Stimulated activated CD8-positive, alpha-beta memory T cell treated with anti-CD3 and anti-CD28 coated beads, Interleukin-12 subunit alpha, Interleukin-12 subunit beta, amount 100 ng/mL, for 4 hours (primary cell): Measurements from ENCODE around the gene VSIG10L2.
"Not testable (repeated sequence)": the region's sequence is repeated elsewhere in the genome, so short reads cannot be mapped to it uniquely, and the experiment has no call there.

Experiments used
- DNase-seq: peaks from one replicate; pipeline ENCODE4 v3.0.0-alpha.2; 2020; ENCODE audit warnings: low read depth

VSIG10L2 gene

GRCh38 chr11:125945797-125946520 lies at the start of gene VSIG10L2:
VSIG10L2 (plus strand) TSS chr11:125946044; CDS start chr11:125946056, 12 bp downstream.
- DNase-seq, result no peak

GRCh38 chr11:125901872-125902271 lies 44.0 kb upstream of the VSIG10L2 start:
- DNase-seq, result no peak

DNA sequence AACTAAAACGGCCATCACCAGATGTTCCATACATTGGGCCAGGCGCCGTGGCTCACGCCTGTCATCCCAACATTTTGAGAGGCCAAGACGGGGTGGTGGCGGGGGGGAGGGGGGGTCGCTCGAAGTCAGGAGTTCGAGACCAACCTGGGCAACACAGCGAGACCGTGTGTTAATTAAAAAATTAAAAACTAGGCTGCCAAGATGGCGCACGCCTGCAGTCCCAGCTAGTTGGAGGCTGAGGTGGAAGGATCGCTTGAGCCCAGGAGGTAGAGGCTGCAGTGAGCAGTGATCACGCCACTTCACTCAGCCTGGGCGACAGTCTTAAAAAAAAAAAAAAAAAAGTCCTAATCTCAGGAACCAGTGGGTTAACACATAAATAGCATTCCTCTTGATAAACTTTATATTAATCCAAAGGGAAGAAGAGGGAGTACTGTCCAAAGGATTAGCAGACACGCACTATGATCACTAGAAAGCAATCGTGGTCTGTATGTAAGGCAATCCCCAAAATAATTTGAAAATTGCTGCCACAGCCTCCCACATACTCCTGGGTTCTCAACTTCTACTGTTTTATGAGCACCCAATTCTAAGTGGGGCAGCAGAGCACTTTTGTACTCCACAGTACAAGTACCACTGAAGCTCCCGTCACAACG lies 43.4 kb upstream of the VSIG10L2 start:
- DNase-seq, result no peak

DNA sequence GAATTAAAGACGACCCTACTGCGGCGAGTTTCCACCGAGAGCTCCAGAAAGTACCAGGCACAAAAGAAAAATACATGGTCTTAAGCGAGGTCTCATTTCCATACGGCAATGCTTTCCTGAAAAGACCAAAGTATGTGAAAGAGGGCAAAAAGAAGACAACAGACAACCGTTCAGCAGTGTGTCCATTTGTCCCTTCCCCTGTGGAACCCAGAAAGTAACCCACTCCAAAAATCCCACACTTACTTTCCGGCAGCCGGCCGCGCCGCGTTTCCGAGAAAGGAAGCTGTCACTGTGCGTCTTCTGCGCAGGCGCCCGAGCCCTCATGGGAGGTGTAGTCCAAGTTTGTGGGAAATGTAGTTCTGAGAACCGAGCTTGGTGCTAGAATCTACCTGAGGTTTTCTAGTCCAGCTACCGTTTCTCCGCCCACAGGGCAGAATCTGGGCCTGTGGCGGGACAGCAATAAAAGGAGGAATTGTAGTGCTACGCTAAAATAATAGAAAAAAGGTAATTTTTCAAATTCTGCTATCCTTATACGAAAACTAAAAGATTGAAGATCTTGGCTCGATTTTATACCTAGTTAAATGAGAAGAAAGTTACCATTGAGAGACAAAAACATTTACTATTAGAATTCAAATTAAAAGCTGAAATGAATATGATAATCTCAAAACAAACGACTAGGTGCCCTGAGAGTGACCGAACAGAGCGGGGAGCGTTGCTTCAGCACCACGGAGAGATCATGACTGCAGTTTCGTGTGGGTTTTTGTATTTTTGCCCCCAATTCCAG lies 42.7 kb upstream of the VSIG10L2 start, which contains the start of gene PUS3:
Gene PUS3 (minus strand): TSS at position 280 of the 784 bp plus-strand sequence. CDS start 6,922 bp downstream, outside the sequence.
- peak; percentile 75 for DNase-seq

DNA sequence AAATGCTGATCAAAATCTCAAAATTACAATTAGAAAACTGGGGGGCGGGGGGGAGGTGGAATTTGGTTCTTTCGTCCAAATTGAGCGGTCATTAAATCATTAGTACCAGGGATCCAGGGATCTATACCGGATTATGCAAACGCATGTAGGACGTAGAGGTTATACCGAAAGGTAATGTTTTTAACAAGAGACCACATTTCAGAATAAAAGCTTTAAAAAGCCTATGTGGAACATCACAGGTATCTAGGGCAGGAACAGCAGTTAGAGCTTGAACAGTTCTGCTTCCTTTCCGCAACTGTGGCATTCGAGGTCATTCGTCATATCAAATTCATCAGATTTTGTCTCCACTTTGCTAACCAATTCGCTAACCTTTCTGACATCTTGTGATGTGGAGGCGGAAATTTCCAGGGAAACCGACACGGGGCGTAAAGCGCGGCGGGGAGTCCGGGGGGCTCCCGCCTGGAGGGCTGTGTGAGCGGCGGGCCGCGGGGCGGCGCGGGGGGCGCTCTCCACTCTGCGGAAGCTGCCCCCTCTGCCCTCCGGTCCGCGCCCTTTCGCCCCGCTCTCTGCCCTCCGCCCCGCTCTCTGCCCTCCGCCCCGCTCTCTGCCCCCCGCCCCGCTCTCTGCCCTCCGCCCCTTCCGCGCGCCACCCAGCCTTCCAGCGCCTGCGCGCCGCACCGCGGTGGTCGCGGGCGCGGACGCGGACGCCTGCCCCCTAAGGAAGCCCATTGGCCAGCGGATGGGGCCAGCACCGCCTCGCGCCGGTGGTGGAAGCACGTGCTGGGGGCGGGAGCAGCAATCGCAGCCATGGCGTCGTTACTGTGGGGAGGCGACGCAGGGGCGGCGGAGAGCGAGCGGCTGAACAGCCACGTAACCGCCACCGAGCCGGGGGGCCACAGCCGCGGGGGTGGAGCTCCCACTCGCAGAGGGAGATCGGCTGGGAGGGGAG lies 41.9 kb upstream of the VSIG10L2 start, which contains the start of gene DDX25:
Gene DDX25 (plus strand): TSS at position 798 of the 949 bp plus-strand sequence. CDS start 10 bp downstream, at position 808.
- DNase-seq, result no peak

- DNase-seq, result no peak
These were observed 41.2 kb upstream of the VSIG10L2 start for GRCh38 chr11:125904678-125905077.

DNA sequence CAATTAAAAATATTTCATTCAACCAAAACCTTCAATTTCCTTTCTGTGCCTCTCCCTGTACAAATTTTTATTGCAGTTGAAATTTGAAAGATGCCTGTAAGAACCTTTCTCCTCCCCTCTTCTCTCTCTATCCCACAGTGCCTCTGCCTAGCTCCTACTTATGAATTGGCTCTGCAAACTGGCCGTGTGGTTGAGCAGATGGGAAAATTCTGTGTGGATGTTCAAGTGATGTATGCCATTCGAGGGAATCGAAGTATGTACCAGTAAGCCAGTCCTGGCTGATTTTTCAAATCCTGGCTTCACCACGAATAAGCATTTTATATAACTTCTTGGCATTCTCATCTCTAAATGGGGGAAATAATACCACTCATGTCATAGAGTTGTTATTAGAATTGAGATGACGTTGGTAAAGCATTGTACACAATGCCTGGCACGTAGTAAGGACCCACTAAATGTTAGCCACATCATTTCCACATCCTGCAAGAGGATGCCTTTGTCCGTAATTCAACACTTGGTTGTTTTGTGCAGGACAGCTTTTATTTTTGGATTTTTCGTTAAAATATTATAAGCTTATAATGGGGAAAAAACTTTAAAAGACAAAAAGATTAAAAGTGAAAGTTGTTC lies 35.5 kb upstream of the VSIG10L2 start:
- DNase-seq, result no peak

GRCh38 chr11:125914601-125915000 lies 31.2 kb upstream of the VSIG10L2 start:
- DNase-seq, result not testable (repeated sequence)

DNA sequence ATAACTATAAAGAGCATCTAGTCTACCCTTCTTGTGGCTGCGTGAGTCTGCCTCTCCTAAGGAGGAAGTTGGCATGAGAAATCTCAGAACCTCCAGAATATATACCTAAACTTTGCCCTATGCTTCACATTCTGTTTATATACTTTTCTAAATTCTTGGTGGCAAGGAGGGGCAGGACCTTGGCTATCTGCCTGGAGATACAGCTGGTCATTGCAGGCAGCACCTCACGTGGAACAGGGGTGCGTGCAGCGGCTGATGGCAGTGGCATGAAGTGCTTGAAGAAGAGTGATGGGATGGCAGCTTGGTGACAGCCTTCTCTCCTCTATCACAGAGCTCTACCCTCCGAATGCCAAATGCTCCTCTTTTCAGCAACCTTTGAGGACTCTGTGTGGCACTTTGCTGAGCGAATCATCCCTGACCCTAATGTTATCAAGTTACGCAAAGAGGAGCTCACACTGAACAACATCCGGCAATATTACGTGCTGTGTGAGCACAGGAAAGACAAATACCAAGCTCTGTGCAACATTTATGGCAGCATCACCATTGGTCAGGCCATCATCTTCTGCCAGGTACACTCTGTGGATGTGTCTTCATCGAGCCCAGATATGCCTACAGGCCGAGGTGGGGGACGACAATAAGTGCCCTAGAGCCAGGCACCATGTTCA lies 29.0 kb upstream of the VSIG10L2 start:
- DNase-seq, result no peak

GRCh38 chr11:125918140-125918840 lies 27.6 kb upstream of the VSIG10L2 start:
- DNase-seq, result no peak

DNA sequence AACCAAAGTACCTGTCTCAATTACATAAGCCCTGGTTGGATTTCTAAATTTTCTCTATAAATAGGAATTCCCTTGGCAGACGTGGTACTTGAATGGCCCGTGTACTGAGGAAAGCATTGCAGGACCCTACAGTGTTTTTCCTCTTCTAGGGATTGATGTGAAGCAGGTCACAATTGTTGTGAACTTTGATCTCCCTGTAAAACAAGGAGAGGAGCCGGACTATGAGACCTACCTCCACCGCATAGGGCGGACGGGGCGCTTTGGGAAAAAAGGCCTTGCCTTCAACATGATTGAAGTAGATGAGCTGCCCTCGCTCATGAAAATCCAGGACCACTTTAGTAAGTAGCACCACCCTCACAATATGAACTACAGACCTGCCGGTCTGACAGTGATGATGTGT lies 24.8 kb upstream of the VSIG10L2 start:
- no peak for DNase-seq

DNA sequence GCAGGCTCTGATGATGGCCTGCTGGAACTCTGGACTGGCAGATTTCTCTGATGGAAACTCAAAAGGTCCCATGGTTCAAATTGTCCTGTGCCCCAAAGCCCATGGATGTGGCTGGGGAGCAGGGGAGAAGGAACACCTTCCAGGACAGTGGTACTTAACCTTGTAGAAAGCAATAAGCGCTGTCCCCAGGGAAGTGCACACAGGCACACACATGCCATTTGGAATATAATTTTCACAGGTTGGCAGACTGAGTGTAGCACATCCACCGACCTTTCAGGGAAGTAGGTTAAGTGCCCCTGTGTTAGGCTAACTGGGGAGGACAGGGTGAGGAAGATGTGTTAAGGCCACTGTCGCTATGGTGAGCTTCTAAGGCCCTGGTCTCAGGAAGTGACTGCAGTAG lies 23.7 kb upstream of the VSIG10L2 start:
- no peak for DNase-seq

DNA sequence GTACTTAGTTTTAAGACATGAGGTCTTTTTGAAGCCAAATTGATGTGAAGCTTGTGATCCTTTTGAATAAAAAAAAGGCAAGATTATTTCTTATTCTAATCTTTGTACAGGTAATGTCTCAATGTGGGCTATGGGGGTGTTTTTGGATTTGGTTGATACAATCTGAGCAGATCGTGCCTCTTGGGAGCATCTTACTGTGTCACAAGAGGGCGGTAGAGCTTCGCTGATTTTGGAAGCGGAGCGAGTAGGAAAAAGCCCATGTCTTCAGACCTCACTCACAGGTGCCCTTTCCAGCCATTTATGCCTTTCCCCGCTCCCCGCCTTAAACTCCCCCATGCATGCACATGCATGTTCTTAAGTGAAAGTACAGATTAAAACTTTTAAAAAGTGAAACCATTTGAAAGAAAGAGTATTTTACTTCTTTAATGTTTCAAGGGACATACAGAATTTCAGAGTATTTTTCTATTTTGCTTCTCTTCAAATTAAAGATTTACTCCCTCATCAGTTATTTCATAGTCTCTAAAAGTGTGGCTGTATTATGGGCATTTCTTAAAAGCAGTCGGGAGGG lies 22.7 kb upstream of the VSIG10L2 start:
- no peak for DNase-seq

DNA sequence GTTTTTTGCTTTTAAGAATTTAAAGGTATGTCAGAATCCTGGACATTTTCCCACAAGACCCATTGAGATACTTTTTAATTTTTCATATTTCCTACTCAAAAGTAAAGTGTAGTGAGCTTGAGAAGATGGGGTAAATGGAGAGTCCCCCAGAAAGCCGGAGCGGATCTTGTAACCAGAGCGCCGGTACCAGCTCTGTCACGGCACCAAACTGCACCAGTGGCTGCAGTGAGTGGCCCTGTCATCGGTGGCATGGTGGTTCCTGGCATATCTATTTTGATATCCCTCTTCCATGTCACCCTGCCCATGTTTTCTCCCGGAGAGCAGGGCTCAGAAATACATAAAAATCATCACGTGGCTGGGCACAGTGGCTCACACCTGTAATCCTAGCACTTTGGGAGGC lies 22.2 kb upstream of the VSIG10L2 start:
- DNase-seq, result no peak

GRCh38 chr11:125924384-125925007 lies 21.3 kb upstream of the VSIG10L2 start:
- DNase-seq, result no peak

- DNase-seq, result no peak
These were observed 20.6 kb upstream of the VSIG10L2 start for GRCh38 chr11:125925247-125925740.

DNA sequence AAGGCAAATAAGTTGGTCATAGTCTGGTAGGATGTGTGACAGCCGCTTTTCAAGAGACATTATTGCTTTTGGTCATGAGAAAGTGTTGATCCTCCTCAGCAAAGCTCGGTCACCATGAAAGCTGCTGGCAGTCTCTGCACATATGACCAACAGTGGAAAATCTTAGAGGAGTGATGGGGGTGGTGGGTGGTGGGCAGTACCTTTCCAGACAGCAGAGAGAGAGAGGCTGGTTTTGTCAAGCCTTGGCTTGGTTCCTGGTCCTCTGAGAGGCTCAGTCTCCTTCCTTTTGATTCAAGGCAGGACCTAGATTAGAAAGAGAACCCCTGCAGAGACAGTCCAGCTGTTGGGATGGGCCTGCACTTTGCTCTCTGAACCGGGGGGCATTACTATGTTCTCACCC lies 20.0 kb upstream of the VSIG10L2 start:
- no peak for DNase-seq

DNA sequence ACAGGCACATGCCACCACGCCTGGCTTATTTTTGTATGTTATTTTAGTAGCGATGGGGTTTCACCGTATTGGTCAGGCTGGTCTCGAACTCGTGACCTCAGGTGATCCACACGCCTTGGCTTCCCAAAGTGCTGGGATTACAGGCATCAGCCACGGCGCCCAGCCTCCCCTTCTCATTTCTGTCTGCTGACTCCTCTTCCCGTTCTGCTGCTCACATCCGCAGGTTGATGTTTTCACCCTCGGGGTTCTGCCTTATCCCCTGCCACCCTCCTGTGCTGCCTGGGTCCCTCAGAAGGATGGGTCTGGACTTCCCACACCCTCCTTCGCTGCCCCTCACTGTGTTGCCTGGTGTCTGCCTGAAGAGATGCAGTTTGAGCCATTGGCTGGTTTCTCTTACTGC lies 19.2 kb upstream of the VSIG10L2 start:
- DNase-seq, result no peak
